NCI-H1694 treated with DMSO at 0.1 percent for 48 hours (cell line): Measurements from ENCODE around the gene PHACTR3.
"Not testable (repeated sequence)": the region's sequence is repeated elsewhere in the genome, so short reads cannot be mapped to it uniquely, and the experiment has no call there.

ENCODE experiments used
- DNase-seq: peaks from one replicate; lab custom pipeline; 2025; lab: John Stamatoyannopoulos, UW

Gene PHACTR3

GRCh38 chr20:59603781-59604541 lies at the start of gene PHACTR3:
PHACTR3 (plus strand) TSS chr20:59604540; CDS start chr20:59605015, 475 bp downstream.
- DNase-seq, result no peak

- DNase-seq, result not testable (repeated sequence)
These were observed 46.4 kb upstream of the PHACTR3 start for GRCh38 chr20:59557733-59558529.

GRCh38 chr20:59559024-59559817 lies 45.1 kb upstream of the PHACTR3 start:
- DNase-seq, result no peak

GRCh38 chr20:59559863-59560262 lies 44.5 kb upstream of the PHACTR3 start:
- DNase-seq, result no peak

- no peak for DNase-seq
These were observed 43.6 kb upstream of the PHACTR3 start for GRCh38 chr20:59560588-59561227.

- no peak for DNase-seq
These were observed 43.1 kb upstream of the PHACTR3 start for GRCh38 chr20:59561228-59561605.

- no peak for DNase-seq
These were observed 42.6 kb upstream of the PHACTR3 start for GRCh38 chr20:59561614-59562277.

GRCh38 chr20:59564171-59564570 lies 40.2 kb upstream of the PHACTR3 start:
- DNase-seq, result no peak

GRCh38 chr20:59564943-59565342 lies 39.4 kb upstream of the PHACTR3 start:
- no peak for DNase-seq

- no peak for DNase-seq
These were observed 38.4 kb upstream of the PHACTR3 start for GRCh38 chr20:59565768-59566461.

GRCh38 chr20:59566631-59567524 lies 37.5 kb upstream of the PHACTR3 start:
- DNase-seq, result no peak

- DNase-seq, result no peak
These were observed 36.5 kb upstream of the PHACTR3 start for GRCh38 chr20:59567585-59568508.

GRCh38 chr20:59568509-59569024 lies 35.8 kb upstream of the PHACTR3 start:
- DNase-seq, result no peak

- no peak for DNase-seq
These were observed 35.0 kb upstream of the PHACTR3 start for GRCh38 chr20:59569305-59569704.

- DNase-seq, result no peak
These were observed 33.2 kb upstream of the PHACTR3 start for GRCh38 chr20:59571151-59571550.

- peak; percentile 1 for DNase-seq
These were observed 32.6 kb upstream of the PHACTR3 start for GRCh38 chr20:59571551-59572314.

- DNase-seq, result no peak
These were observed 31.8 kb upstream of the PHACTR3 start for GRCh38 chr20:59572515-59572914.

- no peak for DNase-seq
These were observed 30.5 kb upstream of the PHACTR3 start for GRCh38 chr20:59573837-59574236.
